ENCODE measurements around the gene PIEZO1.
"Not testable (repeated sequence)": the region's sequence is repeated elsewhere in the genome, so short reads cannot be mapped to it uniquely, and the experiment has no call there.

The PIEZO1 gene

GRCh38 chr16:88804173-88804551 is 19.1 kb upstream of the PIEZO1 start:
- DNase-seq: no peak

GRCh38 chr16:88803264-88803987 is 18.4 kb upstream of the PIEZO1 start, which contains the start of gene CDT1:
Gene CDT1 (plus strand): TSS chr16:88803789. CDS start chr16:88803832, 43 bp downstream.
- DNase-seq: peak; percentile 29

GRCh38 chr16:88800277-88800592 is 15.2 kb upstream of the PIEZO1 start:
- DNase-seq: no peak

DNA sequence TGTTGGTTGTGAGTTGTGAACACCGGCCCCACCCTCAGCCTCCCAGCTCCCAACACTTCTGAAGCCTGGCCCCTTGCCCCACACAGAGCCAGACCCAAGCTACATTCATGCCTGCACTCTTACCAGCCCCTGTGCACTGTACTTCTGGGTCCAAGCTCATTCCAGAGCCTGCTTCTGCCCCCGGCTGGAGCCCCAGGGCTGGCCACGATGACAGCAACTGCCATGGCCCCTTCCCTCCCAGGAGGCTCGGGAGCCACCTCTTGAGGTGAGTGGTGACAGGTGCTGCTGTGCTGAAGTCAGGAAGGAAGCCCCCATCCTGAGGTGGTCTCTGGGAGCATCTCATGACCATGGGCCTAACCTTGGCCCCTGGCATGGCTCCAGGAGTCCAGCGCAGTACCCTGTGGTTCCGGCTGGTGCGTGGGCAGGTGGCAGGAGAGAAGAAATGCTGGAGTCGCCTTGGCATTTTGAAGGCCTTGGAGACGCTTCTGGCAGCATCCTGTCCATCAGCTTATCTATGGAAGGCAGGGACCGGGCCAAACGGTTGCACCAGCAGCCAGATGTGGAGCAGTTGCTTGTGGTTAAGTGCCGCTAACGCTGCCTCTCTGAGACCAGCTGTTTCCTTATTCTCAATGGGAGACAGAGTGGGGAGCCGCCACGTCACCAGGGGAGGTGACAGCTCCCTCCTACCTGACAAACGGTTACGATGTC is 14.7 kb upstream of the PIEZO1 start:
- DNase-seq: no peak

GRCh38 chr16:88798772-88799455 is 13.9 kb upstream of the PIEZO1 start:
- peak; percentile 62 for DNase-seq

- no peak for DNase-seq
Observed at GRCh38 chr16:88798073-88798472, 13.1 kb upstream of the PIEZO1 start.

- no peak for DNase-seq
Observed at GRCh38 chr16:88796278-88796677, 11.3 kb upstream of the PIEZO1 start.

DNA sequence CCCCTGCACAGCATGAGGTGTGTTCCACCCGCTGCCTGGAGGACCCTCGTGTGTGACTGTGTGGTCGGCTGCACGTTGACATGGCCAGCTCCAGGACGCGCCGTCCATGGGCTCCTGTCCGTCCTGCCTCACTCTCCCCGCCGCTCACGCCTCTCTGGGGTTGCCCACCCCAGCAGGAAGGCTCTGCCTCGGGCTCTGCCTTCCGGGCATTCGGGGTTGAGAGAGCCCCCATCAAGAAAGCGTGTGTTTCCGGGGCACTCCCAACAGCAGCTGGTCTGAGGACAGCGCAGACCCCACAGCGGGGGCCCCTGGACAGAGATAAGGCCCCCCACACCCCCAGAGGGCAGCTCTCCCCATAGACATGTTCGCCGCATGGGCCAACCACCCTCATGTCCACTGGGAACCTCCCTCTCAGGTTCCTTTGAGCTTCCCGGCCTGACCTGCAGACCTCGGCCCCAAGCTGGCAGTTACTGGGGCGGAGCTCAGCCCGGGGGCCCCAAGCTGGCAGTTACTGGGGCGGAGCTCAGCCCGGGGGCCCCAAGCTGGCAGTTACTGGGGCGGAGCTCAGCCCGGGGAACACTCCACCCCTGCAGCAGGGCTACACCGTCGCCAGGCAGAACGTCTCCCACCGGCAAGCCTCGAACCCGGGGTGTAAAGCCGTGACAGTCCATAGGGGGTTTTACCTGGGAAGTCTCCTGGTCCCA is 8.4 kb upstream of the PIEZO1 start:
- DNase-seq: no peak

DNA sequence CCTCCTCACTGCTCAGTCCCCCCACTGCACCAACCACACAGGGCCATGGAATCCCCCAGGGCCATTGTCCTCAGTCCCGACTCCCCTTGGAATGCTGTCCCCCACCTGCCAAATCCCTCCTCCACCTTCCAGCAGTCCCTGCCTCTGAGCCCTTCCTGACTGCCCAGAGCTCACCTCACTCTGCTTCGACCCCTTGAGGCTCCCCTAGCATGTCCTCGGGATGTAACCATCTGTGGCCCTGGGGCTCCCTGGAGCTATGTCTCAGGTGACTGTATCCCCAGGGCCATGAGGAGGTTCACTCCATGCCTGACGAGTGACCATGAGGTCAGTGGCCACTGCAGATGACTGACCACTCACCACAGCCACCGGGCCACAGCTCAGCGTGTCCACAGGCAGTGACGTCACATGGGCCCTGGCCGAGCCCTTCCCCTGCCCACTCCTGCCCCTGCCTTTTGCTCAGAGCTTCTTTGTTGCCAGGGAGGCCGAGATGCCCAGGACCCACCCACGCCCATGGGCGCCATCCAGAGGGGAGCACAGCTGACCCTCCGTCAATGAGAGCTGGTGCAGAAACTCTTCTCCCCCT is 7.7 kb upstream of the PIEZO1 start:
- DNase-seq: no peak

GRCh38 chr16:88792078-88792550 is 7.1 kb upstream of the PIEZO1 start:
- DNase-seq: no peak

- DNase-seq: no peak
Observed at GRCh38 chr16:88790312-88791211, 5.5 kb upstream of the PIEZO1 start.

- no peak for DNase-seq
Observed at GRCh38 chr16:88789594-88789993, 4.6 kb upstream of the PIEZO1 start.

DNA sequence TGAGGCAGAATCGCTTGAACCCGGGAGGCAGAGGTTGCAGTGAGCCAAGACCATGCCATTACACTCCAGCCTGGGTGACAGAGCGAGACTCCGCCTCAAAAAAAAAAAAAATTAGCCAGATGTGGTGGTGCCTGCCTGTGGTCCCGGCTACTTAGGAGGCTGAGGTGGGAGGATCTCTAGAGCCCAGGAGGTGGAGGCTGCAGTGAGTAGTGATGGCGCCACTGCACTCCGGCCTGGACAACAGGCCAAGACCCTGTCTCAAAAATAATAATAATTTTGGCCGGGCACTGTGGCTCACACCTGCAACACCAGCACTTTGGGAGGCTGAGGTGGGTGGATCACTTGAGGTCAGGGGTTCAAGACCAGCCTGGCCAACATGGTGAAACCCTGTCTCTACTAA is 3.7 kb upstream of the PIEZO1 start:
- DNase-seq: not testable (repeated sequence)

- DNase-seq: no peak
Observed at GRCh38 chr16:88787579-88788314, 2.7 kb upstream of the PIEZO1 start.

- no peak for DNase-seq
Observed at GRCh38 chr16:88784856-88785105, 239 bp downstream of the PIEZO1 start.

DNA sequence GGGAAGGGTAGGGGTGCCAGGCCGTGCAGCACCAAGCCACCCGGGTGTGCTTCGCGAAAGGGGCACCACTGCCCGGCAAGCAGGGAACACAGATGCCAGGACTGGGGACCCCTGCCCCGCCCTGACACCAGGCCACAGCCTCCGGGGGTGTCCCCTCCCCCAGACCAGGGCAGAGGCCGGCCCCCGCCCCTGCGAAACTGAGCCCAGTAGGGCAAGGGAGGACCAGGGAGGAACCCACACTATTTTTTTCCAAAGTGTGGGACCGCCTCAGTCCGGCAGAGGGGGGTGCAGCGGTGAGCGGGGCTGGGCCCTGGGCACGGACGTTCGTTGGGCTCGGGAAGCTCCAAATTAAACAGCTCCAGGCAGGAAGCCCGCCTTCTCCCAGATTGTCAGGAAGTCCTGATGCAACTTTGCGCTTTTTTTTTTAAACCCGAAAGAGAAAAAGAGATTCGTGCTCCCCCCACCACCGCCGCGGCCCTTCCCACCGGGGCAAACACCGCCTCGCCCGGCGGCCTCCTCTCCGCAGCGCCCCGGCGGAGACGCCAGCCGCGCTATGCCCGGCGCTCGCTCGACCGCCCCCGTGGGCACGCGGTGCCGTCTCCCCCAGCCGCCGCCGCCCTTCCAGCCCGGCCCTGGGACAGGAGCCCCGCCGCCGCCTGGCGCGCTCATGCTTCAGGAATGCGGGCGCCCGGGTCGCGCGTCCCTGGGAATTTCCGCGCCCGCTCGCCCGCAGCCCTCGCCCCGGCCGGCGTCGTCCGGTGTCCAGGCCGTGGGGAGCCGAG is 755 bp downstream of the PIEZO1 start:
- no peak for DNase-seq

DNA sequence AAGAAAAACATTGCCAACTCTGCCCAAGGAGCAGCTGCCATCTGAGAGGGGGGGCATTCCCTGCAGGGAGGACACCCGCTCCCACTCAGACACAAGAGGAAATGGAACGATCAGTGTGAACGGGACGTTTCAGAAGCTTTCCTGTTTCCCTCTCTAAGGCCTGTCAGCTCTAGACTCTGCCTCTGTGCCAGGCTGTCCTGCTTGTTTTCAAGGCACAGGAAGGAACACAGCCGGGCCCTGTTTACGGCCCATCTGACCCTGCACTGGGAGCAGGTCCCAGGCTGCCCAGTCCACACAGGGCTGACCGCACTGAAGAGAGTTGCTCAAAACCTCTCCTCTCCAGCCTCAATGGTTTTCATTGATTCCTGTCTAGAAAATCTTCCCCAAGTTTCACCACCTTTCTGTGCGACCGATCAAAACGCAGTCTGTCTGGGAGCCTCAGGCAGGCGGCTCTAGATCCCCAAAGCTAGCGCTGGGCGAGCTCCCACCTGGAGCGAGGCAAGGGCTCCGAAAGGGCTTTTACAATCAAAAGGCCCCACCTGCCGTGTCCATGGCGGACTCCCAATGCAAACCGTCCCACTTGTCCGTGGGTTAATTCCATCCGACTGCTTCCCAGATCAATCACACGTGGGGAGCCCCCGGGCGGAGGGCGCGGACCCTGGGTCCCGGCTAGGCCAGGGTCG is 1.5 kb downstream of the PIEZO1 start:
- no peak for DNase-seq

- DNase-seq: no peak
Observed at GRCh38 chr16:88782454-88783390, 2.3 kb downstream of the PIEZO1 start.

Data from NCI-H446 treated with DMSO at 0.1 percent for 48 hours (cell line).